K562 (cell line): ENCODE measurements around the gene BHLHE40.

Experiments
- CTCF ChIP-seq, 3 experiments: IDR thresholded peaks in 2 of 3; conservative IDR thresholded peaks in 1 of 3; 2 replicates each; pipeline ENCODE4 v1.5.1; 2011 to 2012; ENCODE audit warnings: low read length in 3 of 3, mild to moderate bottlenecking in 3 of 3, control low read depth in 2 of 3, improper control_type of control experiment in 1 of 3, inconsistent platforms in 1 of 3, low read depth in 1 of 3, mixed read lengths in 1 of 3, moderate library complexity in 1 of 3; ENCODE audit not compliant: insufficient read depth in 2 of 3
- HDAC6 ChIP-seq: IDR thresholded peaks from 2 replicates; pipeline ENCODE4 v1.6.1; 2012; ENCODE audit warnings: low read depth, mild to moderate bottlenecking, control low read depth, inconsistent platforms, low read length, moderate library complexity
- NR2F6 ChIP-seq: fragments of 450-650 bp; formaldehyde crosslinking; IDR thresholded peaks from 2 replicates; pipeline ENCODE4 v1.4.0; 2020; ENCODE audit warnings: mild to moderate bottlenecking
- POLR2A ChIP-seq: fragments of 450-650 bp; conservative IDR thresholded peaks from 2 replicates; pipeline ENCODE4 v1.6.1; 2016
- POLR2G ChIP-seq: fragments of 200-400 bp; formaldehyde crosslinking; IDR thresholded peaks from 2 replicates; pipeline ENCODE4 v1.6.1; 2017; ENCODE audit warnings: low read depth, mild to moderate bottlenecking, antibody characterized with exemption, low read length, moderate library complexity
- RBBP5 ChIP-seq: fragments of 200-600 bp; sonication (generic); IDR thresholded peaks from 2 replicates; pipeline ENCODE4 v1.6.1; 2012; ENCODE audit warnings: borderline replicate concordance, mild to moderate bottlenecking, low read length, control low read depth, inconsistent platforms; ENCODE audit not compliant: insufficient read depth, poor library complexity, severe bottlenecking
- SP1 ChIP-seq: sonication (generic); formaldehyde crosslinking; IDR thresholded peaks from 2 replicates; pipeline ENCODE4 v1.8.1; 2022; ENCODE audit warnings: mild to moderate bottlenecking, missing genetic modification reagents

DNA sequence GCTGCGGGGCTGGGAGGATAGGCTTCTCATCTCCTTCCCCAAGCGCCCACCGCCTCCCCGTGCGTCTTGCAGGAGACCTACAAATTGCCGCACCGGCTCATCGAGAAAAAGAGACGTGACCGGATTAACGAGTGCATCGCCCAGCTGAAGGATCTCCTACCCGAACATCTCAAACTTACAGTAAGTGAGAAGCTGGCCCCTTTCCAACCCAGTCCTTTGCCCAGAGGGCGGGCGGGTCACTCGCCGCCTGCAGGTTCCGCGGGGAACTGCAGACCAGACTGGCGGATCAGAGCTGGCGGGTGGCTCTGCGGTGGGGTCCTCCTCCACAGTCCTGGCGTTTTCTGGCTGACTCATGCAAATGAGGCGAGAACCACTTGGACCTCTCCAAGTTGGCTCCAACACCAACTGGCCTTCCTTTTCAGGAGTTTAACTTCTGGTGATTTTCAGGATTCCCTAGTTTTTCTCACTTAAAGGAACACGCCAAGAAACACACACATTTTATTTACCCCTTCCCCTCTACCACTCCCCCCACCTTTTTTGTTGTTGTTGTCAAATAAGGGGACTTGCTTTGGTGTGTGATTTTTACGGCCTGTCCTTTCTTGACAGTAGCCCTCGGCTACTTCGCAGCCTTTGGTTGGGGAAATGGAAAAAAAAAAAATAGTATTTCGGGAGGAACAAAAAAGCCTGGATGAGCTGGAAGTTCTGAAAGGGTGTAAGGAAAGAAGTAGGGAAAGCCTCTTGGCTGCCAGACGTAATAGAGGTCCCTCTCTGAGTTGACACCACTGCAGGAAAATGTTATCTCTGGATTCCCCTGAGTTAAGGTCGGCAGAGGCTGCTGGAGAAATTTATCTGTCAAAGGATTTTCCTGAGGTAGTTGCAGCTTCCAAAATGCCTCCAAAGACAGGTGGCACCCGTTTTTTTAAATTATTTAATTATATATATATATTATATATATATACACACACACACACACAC, 1.3 kb downstream of the BHLHE40 start:
- peak; percentile 96 to 100 (median 98) for TF ChIP-seq CTCF (IDR thresholded peaks at IDR 0.05 in 2 of 3, conservative IDR thresholded peaks at IDR 0.05 in 1 of 3; ENCODE audit: insufficient read depth in 2 of 3, low read depth in 1 of 3, low read length in 3 of 3)
- TF ChIP-seq HDAC6 = no peak
- TF ChIP-seq NR2F6 (CRISPR knock-in tag) = 0 out of 2 replicates have a peak, but pooled peaks have one; percentile 20
- TF ChIP-seq POLR2G = no peak
- peak; percentile 45 for TF ChIP-seq POLR2A
- TF ChIP-seq SP1 = peak; percentile 93
- no peak for TF ChIP-seq RBBP5
